SK-N-SH treated with all-trans-retinoic acid at 6 μM for 48 hours (cell line): ENCODE results near the gene RAPGEF5.

Experiments used
- ATAC-seq: fragments of 200-7000 bp; cut with Tn5 transposase; 3 replicates; pipeline ENCODE4 v1.9.1; 2020; ENCODE audit warnings: mild to moderate bottlenecking, moderate library complexity
- ARNTL ChIP-seq: fragments of 450-650 bp; formaldehyde crosslinking; IDR thresholded peaks from 2 replicates; pipeline ENCODE4 v1.5.0; 2020; ENCODE audit warnings: low read depth, mild to moderate bottlenecking, moderate library complexity, borderline replicate concordance
- BACH2 ChIP-seq: fragments of 250-450 bp; sonication (Bioruptor Pico); IDR thresholded peaks from 2 replicates; pipeline ENCODE4 v1.9.0; 2021; ENCODE audit warnings: mild to moderate bottlenecking, borderline replicate concordance
- CSDC2 ChIP-seq: fragments of 250-450 bp; sonication (Bioruptor Pico); IDR thresholded peaks from 2 replicates; pipeline ENCODE4 v1.5.0; 2020; ENCODE audit warnings: mild to moderate bottlenecking, moderate library complexity
- ESRRG ChIP-seq: fragments of 250-450 bp; sonication (Bioruptor Pico); IDR thresholded peaks from 2 replicates; pipeline ENCODE4 v1.6.1; 2021; ENCODE audit warnings: mild to moderate bottlenecking
- GLIS3 ChIP-seq: fragments of 250-450 bp; sonication (Bioruptor Pico); IDR thresholded peaks from 2 replicates; pipeline ENCODE4 v1.5.0; 2020; ENCODE audit warnings: mild to moderate bottlenecking, moderate library complexity
- ISL1 ChIP-seq: fragments of 250-450 bp; sonication (Bioruptor Pico); IDR thresholded peaks from 2 replicates; pipeline ENCODE4 v2.1.2; 2022; ENCODE audit warnings: mild to moderate bottlenecking, moderate library complexity
- OSR1 ChIP-seq: fragments of 250-450 bp; sonication (Bioruptor Pico); IDR thresholded peaks from 2 replicates; pipeline ENCODE4 v1.8.0; 2022; ENCODE audit warnings: moderate library complexity, mild to moderate bottlenecking, inconsistent platforms
- PPARA ChIP-seq: fragments of 250-450 bp; sonication (Bioruptor Pico); IDR thresholded peaks from 2 replicates; pipeline ENCODE4 v1.5.0; 2020; ENCODE audit warnings: mild to moderate bottlenecking, borderline replicate concordance
- RARB ChIP-seq: fragments of 250-450 bp; sonication (Bioruptor Pico); IDR thresholded peaks from 2 replicates; pipeline ENCODE4 v1.8.0; 2021; ENCODE audit warnings: mild to moderate bottlenecking, moderate library complexity
- SNAI2 ChIP-seq: fragments of 250-450 bp; sonication (Bioruptor Pico); IDR thresholded peaks from 2 replicates; pipeline ENCODE4 v1.5.0; 2020; ENCODE audit warnings: mild to moderate bottlenecking, moderate library complexity
- TCF4 ChIP-seq: fragments of 250-450 bp; sonication (Bioruptor Pico); IDR thresholded peaks from 2 replicates; pipeline ENCODE4 v1.8.0; 2021; ENCODE audit warnings: mild to moderate bottlenecking, moderate library complexity, borderline replicate concordance
- ZC3H10 ChIP-seq: fragments of 250-450 bp; sonication (Bioruptor Pico); IDR thresholded peaks from 2 replicates; pipeline ENCODE4 v1.5.1; 2021; ENCODE audit warnings: mild to moderate bottlenecking, moderate library complexity
- ZFP3 ChIP-seq: fragments of 250-450 bp; sonication (Bioruptor Pico); IDR thresholded peaks from 2 replicates; pipeline ENCODE4 v1.5.0; 2020; ENCODE audit warnings: mild to moderate bottlenecking, moderate library complexity
- ZFP30 ChIP-seq: fragments of 450-650 bp; formaldehyde crosslinking; IDR thresholded peaks from 2 replicates; pipeline ENCODE4 v1.5.0; 2022; ENCODE audit warnings: mild to moderate bottlenecking, moderate library complexity
- ZNF565 ChIP-seq: fragments of 450-650 bp; formaldehyde crosslinking; conservative IDR thresholded peaks from 2 replicates; pipeline ENCODE4 v1.5.0; 2020; ENCODE audit warnings: low read depth, mild to moderate bottlenecking, moderate library complexity
- ZNF70 ChIP-seq: fragments of 450-650 bp; formaldehyde crosslinking; IDR thresholded peaks from 2 replicates; pipeline ENCODE4 v1.5.0; 2020; ENCODE audit warnings: mild to moderate bottlenecking, moderate library complexity
- ZNF8 ChIP-seq: fragments of 450-650 bp; formaldehyde crosslinking; IDR thresholded peaks from 2 replicates; pipeline ENCODE4 v1.5.0; 2020; ENCODE audit warnings: mild to moderate bottlenecking, moderate library complexity
- TF ChIP-seq, protein P1 (sequence below): fragments of 250-450 bp; sonication (Bioruptor Pico); IDR thresholded peaks from 2 replicates; pipeline ENCODE4 v1.8.0; 2020; ENCODE audit warnings: mild to moderate bottlenecking, moderate library complexity, borderline replicate concordance
- TF ChIP-seq, protein P2 (sequence below): fragments of 250-450 bp; sonication (Bioruptor Pico); IDR thresholded peaks from 2 replicates; pipeline ENCODE4 v1.5.1; 2021; ENCODE audit warnings: mild to moderate bottlenecking, moderate library complexity
- TF ChIP-seq, protein P3 (sequence below): fragments of 250-450 bp; sonication (Bioruptor Pico); IDR thresholded peaks from 2 replicates; pipeline ENCODE4 v1.5.1; 2020; ENCODE audit warnings: low read depth, mild to moderate bottlenecking, moderate library complexity
- TF ChIP-seq, protein P4 (sequence below): fragments of 250-450 bp; sonication (Bioruptor Pico); IDR thresholded peaks from 2 replicates; pipeline ENCODE4 v1.8.0; 2021; ENCODE audit warnings: low read depth, mild to moderate bottlenecking, moderate library complexity, borderline replicate concordance

The RAPGEF5 gene

DNA sequence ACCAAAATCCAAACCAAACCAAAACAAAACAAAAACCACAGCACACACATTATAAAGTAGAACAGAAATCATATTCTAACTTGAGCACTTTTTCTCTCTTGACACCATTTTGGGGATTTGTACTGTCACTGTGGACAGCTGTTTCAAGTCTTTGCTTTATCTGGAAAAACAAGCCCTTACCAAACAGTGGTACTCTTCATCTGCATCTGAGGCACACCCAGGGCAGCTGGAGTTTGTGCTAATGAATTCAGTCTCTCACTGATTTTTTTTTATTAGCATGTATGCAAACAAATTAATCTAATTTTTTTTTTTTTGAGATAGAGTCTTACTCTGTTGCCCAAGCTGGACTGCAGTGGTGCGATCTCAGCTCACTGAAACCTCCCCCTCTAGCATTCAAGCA, 171.4 kb downstream of the RAPGEF5 start:
- TF ChIP-seq ZNF70 (CRISPR knock-in tag) (no peak), OSR1 (CRISPR knock-in tag) (no peak), ESRRG (no peak), SNAI2 (no peak), ZFP3 (CRISPR knock-in tag) (no peak), ARNTL (CRISPR knock-in tag) (no peak), TCF4 (no peak), BACH2 (CRISPR knock-in tag) (no peak)
- TF ChIP-seq, protein P1, sequence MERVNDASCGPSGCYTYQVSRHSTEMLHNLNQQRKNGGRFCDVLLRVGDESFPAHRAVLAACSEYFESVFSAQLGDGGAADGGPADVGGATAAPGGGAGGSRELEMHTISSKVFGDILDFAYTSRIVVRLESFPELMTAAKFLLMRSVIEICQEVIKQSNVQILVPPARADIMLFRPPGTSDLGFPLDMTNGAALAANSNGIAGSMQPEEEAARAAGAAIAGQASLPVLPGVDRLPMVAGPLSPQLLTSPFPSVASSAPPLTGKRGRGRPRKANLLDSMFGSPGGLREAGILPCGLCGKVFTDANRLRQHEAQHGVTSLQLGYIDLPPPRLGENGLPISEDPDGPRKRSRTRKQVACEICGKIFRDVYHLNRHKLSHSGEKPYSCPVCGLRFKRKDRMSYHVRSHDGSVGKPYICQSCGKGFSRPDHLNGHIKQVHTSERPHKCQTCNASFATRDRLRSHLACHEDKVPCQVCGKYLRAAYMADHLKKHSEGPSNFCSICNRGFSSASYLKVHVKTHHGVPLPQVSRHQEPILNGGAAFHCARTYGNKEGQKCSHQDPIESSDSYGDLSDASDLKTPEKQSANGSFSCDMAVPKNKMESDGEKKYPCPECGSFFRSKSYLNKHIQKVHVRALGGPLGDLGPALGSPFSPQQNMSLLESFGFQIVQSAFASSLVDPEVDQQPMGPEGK (CRISPR knock-in tag) = no peak
- TF ChIP-seq, protein P2, sequence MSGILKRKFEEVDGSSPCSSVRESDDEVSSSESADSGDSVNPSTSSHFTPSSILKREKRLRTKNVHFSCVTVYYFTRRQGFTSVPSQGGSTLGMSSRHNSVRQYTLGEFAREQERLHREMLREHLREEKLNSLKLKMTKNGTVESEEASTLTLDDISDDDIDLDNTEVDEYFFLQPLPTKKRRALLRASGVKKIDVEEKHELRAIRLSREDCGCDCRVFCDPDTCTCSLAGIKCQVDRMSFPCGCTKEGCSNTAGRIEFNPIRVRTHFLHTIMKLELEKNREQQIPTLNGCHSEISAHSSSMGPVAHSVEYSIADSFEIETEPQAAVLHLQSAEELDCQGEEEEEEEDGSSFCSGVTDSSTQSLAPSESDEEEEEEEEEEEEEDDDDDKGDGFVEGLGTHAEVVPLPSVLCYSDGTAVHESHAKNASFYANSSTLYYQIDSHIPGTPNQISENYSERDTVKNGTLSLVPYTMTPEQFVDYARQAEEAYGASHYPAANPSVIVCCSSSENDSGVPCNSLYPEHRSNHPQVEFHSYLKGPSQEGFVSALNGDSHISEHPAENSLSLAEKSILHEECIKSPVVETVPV = no peak
- ATAC-seq = no peak

DNA sequence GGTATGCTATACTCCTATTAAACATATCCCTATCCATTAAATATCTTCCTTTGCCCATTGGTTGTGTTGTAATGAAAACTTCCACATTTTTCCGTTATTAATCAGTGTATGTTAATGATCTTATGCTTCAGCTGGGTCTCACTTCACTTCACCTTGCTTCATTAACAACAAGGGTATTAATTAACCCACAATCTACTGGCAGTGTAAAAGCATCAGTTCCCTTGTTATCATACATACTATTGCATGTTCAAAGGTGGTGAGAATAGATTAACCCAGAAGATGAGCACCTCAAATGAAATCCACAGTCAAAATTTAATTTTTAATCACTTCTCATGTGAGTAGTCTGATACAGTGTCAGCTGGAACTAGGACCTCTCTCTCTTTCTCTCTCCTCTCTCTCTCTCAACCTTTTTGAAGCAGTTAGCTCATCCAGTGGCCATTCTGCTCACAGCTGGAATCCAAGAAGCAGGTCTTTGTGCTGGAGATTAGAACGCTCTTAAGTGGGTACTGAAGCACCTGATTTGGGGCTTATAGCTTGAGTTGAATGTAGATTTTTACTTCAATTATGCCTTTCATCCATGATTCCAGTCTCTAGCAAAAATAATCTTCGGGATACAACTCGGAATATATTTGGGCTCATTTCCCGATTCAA, 172.3 kb downstream of the RAPGEF5 start:
- TF ChIP-seq BACH2 (CRISPR knock-in tag) (no peak), ZNF565 (CRISPR knock-in tag) (no peak), GLIS3 (CRISPR knock-in tag) (no peak), ZNF8 (CRISPR knock-in tag) (no peak), SNAI2 (no peak)
- no peak for ATAC-seq

DNA sequence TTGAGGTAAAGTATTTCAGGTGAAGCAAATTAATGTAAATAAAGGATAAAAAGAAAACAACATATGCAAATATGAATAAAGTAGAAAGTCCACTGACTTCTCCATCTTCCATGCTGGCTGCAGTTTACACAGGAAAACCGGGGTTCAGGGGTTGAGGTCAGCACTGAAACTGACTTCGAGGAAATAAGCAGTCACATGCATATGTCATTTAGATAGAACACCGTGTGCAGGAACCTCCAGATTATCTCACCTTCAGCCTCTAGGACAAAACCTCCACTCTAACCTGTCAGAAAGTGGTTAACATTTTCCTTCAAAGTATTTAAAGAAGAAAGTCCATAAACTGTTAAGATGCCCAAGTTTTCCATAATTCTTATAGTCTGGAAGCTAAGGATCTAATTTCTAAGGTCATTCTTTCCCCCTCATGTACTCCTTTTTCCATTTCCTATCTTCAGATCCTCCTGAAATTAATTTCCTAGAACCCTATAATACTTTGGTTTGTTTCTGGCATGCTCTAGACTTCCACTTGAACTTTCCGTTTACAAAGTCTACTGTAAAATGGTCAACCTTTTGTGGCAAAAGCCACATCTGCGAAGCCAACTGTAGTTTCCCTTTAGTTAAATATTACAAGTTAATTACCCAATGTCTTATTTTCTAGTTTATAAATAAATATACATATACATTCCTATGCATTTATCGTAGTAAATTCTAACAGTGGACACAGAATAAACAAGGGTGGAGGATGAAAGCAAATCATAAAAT, 173.3 kb downstream of the RAPGEF5 start:
- ATAC-seq = no peak
- TF ChIP-seq ZC3H10 (CRISPR knock-in tag) (no peak), ESRRG (no peak), RARB (no peak), GLIS3 (CRISPR knock-in tag) (no peak), OSR1 (CRISPR knock-in tag) (no peak), ZNF8 (CRISPR knock-in tag) (no peak), ZFP3 (CRISPR knock-in tag) (no peak), PPARA (CRISPR knock-in tag) (no peak), ZNF565 (CRISPR knock-in tag) (no peak), ZNF70 (CRISPR knock-in tag) (no peak), ZFP30 (CRISPR knock-in tag) (no peak), BACH2 (CRISPR knock-in tag) (no peak), CSDC2 (CRISPR knock-in tag) (no peak), TCF4 (no peak), ISL1 (CRISPR knock-in tag) (no peak), SNAI2 (no peak)
- TF ChIP-seq, protein P3, sequence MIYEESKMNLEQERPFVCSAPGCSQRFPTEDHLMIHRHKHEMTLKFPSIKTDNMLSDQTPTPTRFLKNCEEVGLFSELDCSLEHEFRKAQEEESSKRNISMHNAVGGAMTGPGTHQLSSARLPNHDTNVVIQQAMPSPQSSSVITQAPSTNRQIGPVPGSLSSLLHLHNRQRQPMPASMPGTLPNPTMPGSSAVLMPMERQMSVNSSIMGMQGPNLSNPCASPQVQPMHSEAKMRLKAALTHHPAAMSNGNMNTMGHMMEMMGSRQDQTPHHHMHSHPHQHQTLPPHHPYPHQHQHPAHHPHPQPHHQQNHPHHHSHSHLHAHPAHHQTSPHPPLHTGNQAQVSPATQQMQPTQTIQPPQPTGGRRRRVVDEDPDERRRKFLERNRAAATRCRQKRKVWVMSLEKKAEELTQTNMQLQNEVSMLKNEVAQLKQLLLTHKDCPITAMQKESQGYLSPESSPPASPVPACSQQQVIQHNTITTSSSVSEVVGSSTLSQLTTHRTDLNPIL (CRISPR knock-in tag) = no peak
- TF ChIP-seq, protein P4, sequence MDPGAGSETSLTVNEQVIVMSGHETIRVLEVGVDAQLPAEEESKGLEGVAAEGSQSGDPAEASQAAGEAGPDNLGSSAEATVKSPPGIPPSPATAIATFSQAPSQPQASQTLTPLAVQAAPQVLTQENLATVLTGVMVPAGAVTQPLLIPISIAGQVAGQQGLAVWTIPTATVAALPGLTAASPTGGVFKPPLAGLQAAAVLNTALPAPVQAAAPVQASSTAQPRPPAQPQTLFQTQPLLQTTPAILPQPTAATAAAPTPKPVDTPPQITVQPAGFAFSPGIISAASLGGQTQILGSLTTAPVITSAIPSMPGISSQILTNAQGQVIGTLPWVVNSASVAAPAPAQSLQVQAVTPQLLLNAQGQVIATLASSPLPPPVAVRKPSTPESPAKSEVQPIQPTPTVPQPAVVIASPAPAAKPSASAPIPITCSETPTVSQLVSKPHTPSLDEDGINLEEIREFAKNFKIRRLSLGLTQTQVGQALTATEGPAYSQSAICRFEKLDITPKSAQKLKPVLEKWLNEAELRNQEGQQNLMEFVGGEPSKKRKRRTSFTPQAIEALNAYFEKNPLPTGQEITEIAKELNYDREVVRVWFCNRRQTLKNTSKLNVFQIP = no peak
- TF ChIP-seq, protein P1 (CRISPR knock-in tag) = no peak
- TF ChIP-seq, protein P2 = no peak
- TF ChIP-seq, all 23 proteins: peak for 0
